ENCODE results near the gene NECAB2. TPM values are rescaled to one million over a fixed set of nuclear protein-coding genes. Genes with fewer than 3 reads are reported as not detected.

The NECAB2 gene
- total and polyA plus RNA-seq, 2 of the 8 experiments (the other 6 are each of a cell fraction or from before 2014, with no cell fraction given): 3.6 to 4.2 TPM

GRCh38 chr16:84045818-84046470 is 77.9 kb downstream of the NECAB2 start:
- Histone ChIP-seq H4K8ac (ENCODE audit: extremely low read depth, insufficient read depth, low read length) (0 out of 2 replicates have a peak overlapping the region, but pooled peaks have one; percentile 8), H3K18ac (ENCODE audit: extremely low read depth, low read length) (no peak overlapping the region; the same call in 1 of the 2 replicates), H3K27me3 (replicated peaks in 1 of 4; ENCODE audit: control insufficient read depth in 3 of 4, extremely low read depth in 1 of 4, insufficient read depth in 3 of 4, low read length in 3 of 4) (no peaks in the 10 kb centered on the region; a peak in 1 of 7 replicates), H3K4me1 (replicated peaks in 1 of 4; ENCODE audit: control insufficient read depth in 3 of 4, insufficient read depth in 4 of 4, low read length in 3 of 4) (peaks cover 0 to 12% (median 9%) of the 10 kb centered on the region in 4 experiments; a peak in 6 of 7 replicates), H3K27ac (ENCODE audit: low read depth, low read length) (no peak overlapping the region), H2AFZ (ENCODE audit: low read length) (no peak overlapping the region), H3K56ac (replicated peaks; ENCODE audit: insufficient read length, low read depth, low read length) (no peak overlapping the region), H3K4me2 (ENCODE audit: insufficient read depth in 1 of 2, low read depth in 2 of 2, low read length in 2 of 2) (no peak overlapping the region), H2BK20ac (ENCODE audit: low read length) (no peak overlapping the region), H3K23me2 (ENCODE audit: low read depth, low read length) (no peaks in the 10 kb centered on the region), H3K36me3 (ENCODE audit: control insufficient read depth in 2 of 4, insufficient read depth in 4 of 4, low read length in 3 of 4) (no peaks in the 10 kb centered on the region; a peak in 1 of 8 replicates), H3K4me3 (ENCODE audit: extremely low read depth in 1 of 4, insufficient read depth in 2 of 4, low read depth in 3 of 4, low read length in 4 of 4) (no peak overlapping the region), H3K9ac (replicated peaks in 1 of 4; ENCODE audit: extremely low read depth in 1 of 4, low read depth in 3 of 4, low read length in 3 of 4) (no peak overlapping the region), H3K4ac (replicated peaks; ENCODE audit: insufficient read length, low read depth, low read length) (no peak overlapping the region), H3K79me1 (ENCODE audit: low read depth, low read length) (no peaks in the 10 kb centered on the region), H2BK12ac (ENCODE audit: low read depth, low read length) (no peak overlapping the region), H4K5ac (ENCODE audit: insufficient read length, low read depth, low read length) (no peak overlapping the region), H3K79me2 (ENCODE audit: control insufficient read depth in 1 of 2, insufficient read depth in 2 of 2, low read length in 2 of 2) (no peaks in the 10 kb centered on the region), H3K23ac (ENCODE audit: insufficient read length) (no peak overlapping the region), H2BK15ac (ENCODE audit: low read length) (no peak overlapping the region), H2BK5ac (ENCODE audit: low read depth, low read length) (no peak overlapping the region), H2AK5ac (ENCODE audit: low read depth, low read length) (no peak overlapping the region), H3K9me3 (ENCODE audit: insufficient read depth in 2 of 2, low read depth in 1 of 2, low read length in 1 of 2) (no peaks in the 10 kb centered on the region), H4K91ac (replicated peaks; ENCODE audit: insufficient read length, low read length) (no peak overlapping the region), H3K14ac (ENCODE audit: insufficient read length) (no peak overlapping the region), H2BK120ac (replicated peaks; ENCODE audit: low read depth, low read length) (no peak overlapping the region), H4K20me1 (replicated peaks in 1 of 2; ENCODE audit: control insufficient read depth in 1 of 2, insufficient read depth in 2 of 2, low read length in 2 of 2) (peaks cover 0 to 2% of the 10 kb centered on the region in 2 experiments)
- 94% methylated on average over 19 of the region's 19 CpGs; no CpG with 5 or more reads in 1 of the 2 experiments for WGBS, 2 experiments (ENCODE audit: extremely low coverage in 1 of 2, insufficient coverage in 1 of 2, insufficient read length in 1 of 2, insufficient replicate concordance in 2 of 2, low coverage in 1 of 2, low lambda C conversion rate in 2 of 2, missing lambda C conversion rate in 1 of 2)
- POLR2A ChIA-PET (ENCODE audit: partially characterized antibody): no interaction called here
- DNase-seq (ENCODE audit: low read depth in 1 of 2, low spot score in 2 of 2): no peak
- no peak for FAIRE-seq
- CTCF ChIA-PET (ENCODE audit: partially characterized antibody): interaction anchor here (0.7 to 12.8 kb wide), 17 partner anchors 8 to 215 kb away, joined by 3 to 267 read pairs (median 6); partner anchors contain the start of gene OSGIN1
- TF ChIP-seq KDM4A (IDR thresholded peaks at IDR 0.05; ENCODE audit: low read depth, low read length, severe bottlenecking): no peak
- no peak for TF ChIP-seq TAF1 (IDR thresholded peaks at IDR 0.05; ENCODE audit: low read depth, low read length)
- TF ChIP-seq NANOG (IDR thresholded peaks at IDR 0.05; ENCODE audit: insufficient read depth, low read depth, low read length, poor library complexity, severe bottlenecking): no peak
- TF ChIP-seq HDAC6 (IDR thresholded peaks at IDR 0.05; ENCODE audit: low read depth, low read length): no peak
